Astrocyte (in vitro differentiated cells and primary cell): ENCODE measurements around the gene XXYLT1. TPM values are rescaled to one million over a fixed set of nuclear protein-coding genes. Genes with fewer than 3 reads are reported as not detected.

ENCODE experiments used
- DNase-seq: peaks from one replicate; pipeline ENCODE4 v3.0.0-alpha.2; 2010; ENCODE audit warnings: low read depth
- FAIRE-seq: peaks from 2 replicates; lab custom pipeline; 2011; peaks lifted over from hg19 to GRCh38; lab: Jason Lieb, UNC
- H2AFZ ChIP-seq: 2 replicates; pipeline ENCODE4 v1.6.0; 2012; ENCODE audit warnings: low read depth, low read length, inconsistent platforms
- H3K27ac ChIP-seq: 2 replicates; pipeline ENCODE4 v1.5.1; 2011; ENCODE audit warnings: low read depth, low read length, inconsistent platforms
- H3K27me3 ChIP-seq: 2 replicates; pipeline ENCODE4 v1.6.0; 2011; ENCODE audit warnings: low read length, inconsistent platforms; ENCODE audit not compliant: insufficient read depth
- H3K36me3 ChIP-seq: 2 replicates; pipeline ENCODE4 v1.5.1; 2011; ENCODE audit warnings: low read length, inconsistent platforms; ENCODE audit not compliant: insufficient read depth
- H3K4me1 ChIP-seq: 2 replicates; pipeline ENCODE4 v1.5.1; 2011; ENCODE audit warnings: low read length, inconsistent platforms; ENCODE audit not compliant: insufficient read depth
- H3K4me2 ChIP-seq: 2 replicates; pipeline ENCODE4 v1.6.0; 2012; ENCODE audit warnings: low read length, inconsistent platforms
- H3K4me3 ChIP-seq: 2 replicates; pipeline ENCODE4 v1.5.1; 2011; ENCODE audit warnings: low read depth, mild to moderate bottlenecking, low read length, inconsistent platforms; ENCODE audit not compliant: insufficient read depth
- H3K79me2 ChIP-seq: 2 replicates; pipeline ENCODE4 v1.6.0; 2012; ENCODE audit warnings: mild to moderate bottlenecking, low read length, inconsistent platforms; ENCODE audit not compliant: insufficient read depth
- H3K9ac ChIP-seq: 2 replicates; pipeline ENCODE4 v1.6.0; 2012; ENCODE audit warnings: mild to moderate bottlenecking, low read length, inconsistent platforms
- H3K9me3 ChIP-seq: 2 replicates; pipeline ENCODE4 v1.5.1; 2012; ENCODE audit warnings: low read depth, mild to moderate bottlenecking, low read length, inconsistent platforms; ENCODE audit not compliant: insufficient read depth
- H4K20me1 ChIP-seq: 2 replicates; pipeline ENCODE4 v1.6.0; 2012; ENCODE audit warnings: low read length, inconsistent platforms; ENCODE audit not compliant: insufficient read depth
- H3K27ac Mint-ChIP-seq: one replicate; pipeline ENCODE4 v1.8.0; 2021; ENCODE audit warnings: mild to moderate bottlenecking, mixed read lengths; ENCODE audit not compliant: unreplicated experiment
- H3K27me3 Mint-ChIP-seq: one replicate; pipeline ENCODE4 v1.8.0; 2021; ENCODE audit warnings: low read depth, mixed read lengths; ENCODE audit not compliant: unreplicated experiment
- H3K36me3 Mint-ChIP-seq: one replicate; pipeline ENCODE4 v1.8.0; 2021; ENCODE audit warnings: low read depth, mixed read lengths; ENCODE audit not compliant: unreplicated experiment
- H3K4me1 Mint-ChIP-seq: one replicate; pipeline ENCODE4 v1.8.0; 2021; ENCODE audit warnings: low read depth, mixed read lengths; ENCODE audit not compliant: unreplicated experiment
- H3K4me3 Mint-ChIP-seq: one replicate; pipeline ENCODE4 v1.8.0; 2021; ENCODE audit warnings: mild to moderate bottlenecking, moderate library complexity, mixed read lengths; ENCODE audit not compliant: unreplicated experiment
- H3K9me3 Mint-ChIP-seq: one replicate; pipeline ENCODE4 v1.8.0; 2021; ENCODE audit warnings: mild to moderate bottlenecking, mixed read lengths; ENCODE audit not compliant: unreplicated experiment
- EZH2 ChIP-seq: IDR thresholded peaks from 2 replicates; pipeline ENCODE4 v1.6.1; 2012; ENCODE audit warnings: mild to moderate bottlenecking, low read length, inconsistent platforms; ENCODE audit not compliant: insufficient read depth
- total RNA-seq: library from RNA; stranded (reverse); gene quantifications from 2 replicates; pipeline ENCODE4 v1.2.1, GENCODE V29; 2021
- TF ChIP-seq, protein P1 (sequence below): IDR thresholded peaks from 2 replicates; pipeline ENCODE4 v1.5.1; 2011; ENCODE audit warnings: low read depth, mild to moderate bottlenecking, inconsistent platforms, low read length, moderate library complexity; ENCODE audit not compliant: insufficient read depth

XXYLT1 gene
- total RNA-seq, 1 donor from 2014 or later = 26.2 TPM

GRCh38 chr3:195075941-195076875 lies 194.8 kb downstream of the XXYLT1 start:
- H3K9ac ChIP-seq = no peak overlapping the region
- Mint-ChIP-seq H3K4me1 (peaks cover 11% of the 10 kb centered on the region), H3K27ac (no peak overlapping the region), H3K9me3 (no peaks in the 10 kb centered on the region), H3K36me3 (peaks cover 2% of the 10 kb centered on the region), H3K27me3 (peaks cover 11% of the 10 kb centered on the region), H3K4me3 (no peak overlapping the region)
- TF ChIP-seq, protein P1, sequence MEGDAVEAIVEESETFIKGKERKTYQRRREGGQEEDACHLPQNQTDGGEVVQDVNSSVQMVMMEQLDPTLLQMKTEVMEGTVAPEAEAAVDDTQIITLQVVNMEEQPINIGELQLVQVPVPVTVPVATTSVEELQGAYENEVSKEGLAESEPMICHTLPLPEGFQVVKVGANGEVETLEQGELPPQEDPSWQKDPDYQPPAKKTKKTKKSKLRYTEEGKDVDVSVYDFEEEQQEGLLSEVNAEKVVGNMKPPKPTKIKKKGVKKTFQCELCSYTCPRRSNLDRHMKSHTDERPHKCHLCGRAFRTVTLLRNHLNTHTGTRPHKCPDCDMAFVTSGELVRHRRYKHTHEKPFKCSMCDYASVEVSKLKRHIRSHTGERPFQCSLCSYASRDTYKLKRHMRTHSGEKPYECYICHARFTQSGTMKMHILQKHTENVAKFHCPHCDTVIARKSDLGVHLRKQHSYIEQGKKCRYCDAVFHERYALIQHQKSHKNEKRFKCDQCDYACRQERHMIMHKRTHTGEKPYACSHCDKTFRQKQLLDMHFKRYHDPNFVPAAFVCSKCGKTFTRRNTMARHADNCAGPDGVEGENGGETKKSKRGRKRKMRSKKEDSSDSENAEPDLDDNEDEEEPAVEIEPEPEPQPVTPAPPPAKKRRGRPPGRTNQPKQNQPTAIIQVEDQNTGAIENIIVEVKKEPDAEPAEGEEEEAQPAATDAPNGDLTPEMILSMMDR = no peak
- TF ChIP-seq EZH2 = no peak
- no peaks in the 10 kb centered on the region for H3K27me3 ChIP-seq
- no peak overlapping the region for H3K4me3 ChIP-seq
- FAIRE-seq (no peak), DNase-seq (no peak)
- no peaks in the 10 kb centered on the region for H3K36me3 ChIP-seq
- H3K4me1 ChIP-seq = peaks cover 6% of the 10 kb centered on the region
- no peak overlapping the region for H2AFZ ChIP-seq
- no peak overlapping the region for H3K4me2 ChIP-seq
- no peaks in the 10 kb centered on the region for H3K79me2 ChIP-seq
- peaks cover 39% of the 10 kb centered on the region for H4K20me1 ChIP-seq
- no peak overlapping the region for H3K27ac ChIP-seq
- H3K9me3 ChIP-seq = no peaks in the 10 kb centered on the region

DNA sequence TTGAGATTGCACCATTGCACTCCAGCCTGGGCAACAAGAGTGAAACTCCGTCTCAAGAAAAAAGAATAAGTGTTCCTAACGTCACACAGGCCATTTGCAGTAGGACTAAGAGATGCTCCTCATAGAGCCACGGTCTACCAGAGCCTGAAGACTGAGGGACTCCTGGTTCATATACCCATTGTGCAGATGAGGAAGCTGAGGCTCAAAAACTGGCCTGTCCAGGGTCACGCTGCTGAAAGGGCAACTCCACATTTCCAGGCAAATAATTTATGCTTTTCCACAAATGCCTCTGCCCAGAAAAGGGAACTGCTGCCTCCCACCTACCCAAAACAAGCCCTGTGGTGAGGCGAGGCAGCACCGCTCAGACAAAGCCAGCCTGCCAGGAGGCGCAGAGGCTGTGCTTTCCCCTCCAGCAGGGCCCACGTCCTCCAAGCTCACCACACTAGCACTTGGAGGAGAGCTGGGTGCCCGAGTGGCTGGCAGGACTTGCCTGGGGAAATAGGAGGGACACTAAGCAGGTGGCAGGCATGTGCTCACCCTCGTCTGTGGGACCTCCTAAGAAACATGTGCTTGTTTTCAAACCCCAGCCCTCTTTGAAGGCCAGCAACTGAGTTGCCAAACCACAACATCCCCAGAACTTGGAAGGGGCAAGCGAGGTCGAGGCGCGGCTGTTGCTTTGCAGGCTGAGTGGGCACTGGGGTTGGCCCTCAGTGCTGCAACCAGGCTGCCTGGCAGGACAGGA lies 195.6 kb downstream of the XXYLT1 start:
- H3K27me3 ChIP-seq = no peaks in the 10 kb centered on the region
- H3K27ac Mint-ChIP-seq = no peak overlapping the region
- no peaks in the 10 kb centered on the region for H3K36me3 ChIP-seq
- no peaks in the 10 kb centered on the region for H3K9me3 ChIP-seq
- no peak overlapping the region for H3K4me3 Mint-ChIP-seq
- peaks cover 6% of the 10 kb centered on the region for H3K36me3 Mint-ChIP-seq
- no peak overlapping the region for H3K9ac ChIP-seq
- peaks cover 16% of the 10 kb centered on the region for H3K27me3 Mint-ChIP-seq
- no peaks in the 10 kb centered on the region for H3K4me1 ChIP-seq
- H3K4me2 ChIP-seq = no peak overlapping the region
- TF ChIP-seq EZH2 = no peak
- TF ChIP-seq, protein P1 = no peak
- peak; percentile 18 for DNase-seq
- H3K27ac ChIP-seq = no peak overlapping the region
- H4K20me1 ChIP-seq = peaks cover 34% of the 10 kb centered on the region
- no peak overlapping the region for H3K4me3 ChIP-seq
- H2AFZ ChIP-seq = no peak overlapping the region
- no peaks in the 10 kb centered on the region for H3K9me3 Mint-ChIP-seq
- FAIRE-seq = no peak
- H3K79me2 ChIP-seq = no peaks in the 10 kb centered on the region
- peaks cover 10% of the 10 kb centered on the region for H3K4me1 Mint-ChIP-seq
